HepG2 (cell line): ENCODE measurements around the gene PARD3. TPM values are rescaled to one million over a fixed set of nuclear protein-coding genes. Genes with fewer than 3 reads are reported as not detected.

ENCODE experiments used
- ETV5 ChIP-seq: IDR thresholded peaks from 2 replicates; pipeline ENCODE4 v1.6.1; 2018; ENCODE audit warnings: missing biosample characterization, missing genetic modification reagents, inconsistent platforms, borderline replicate concordance
- NCOA1 ChIP-seq: sonication (generic); formaldehyde crosslinking; IDR thresholded peaks from 2 replicates; pipeline ENCODE4 v1.9.0; 2021; ENCODE audit warnings: missing genetic modification reagents
- SIN3B ChIP-seq: fragments of 150-350 bp; IDR thresholded peaks from 2 replicates; pipeline ENCODE4 v1.6.1; 2014; ENCODE audit warnings: low read length
- polyA plus RNA-seq, 8 experiments: library from polyadenylated mRNA; depleted of rRNA in 3 of 8; stranded (reverse) in 7 of 8; unstranded in 1 of 8; fragments of >200 nt; fragmentation: Illumina TruSeq in 4 of 8; extraction: Trizol in 4 of 8; gene quantifications; 2 replicates each; pipeline versions ENCODE4 v1.2.1 to v1.2.3, GENCODE V29; 2011 to 2016; ENCODE audit warnings: low read depth in 4 of 8, missing spikeins in 1 of 8, mixed read lengths in 1 of 8; ENCODE audit not compliant: insufficient read depth in 1 of 8
- total RNA-seq, 5 experiments: library from RNA; depleted of rRNA; stranded (reverse); fragments of >200 nt; fragmentation: Illumina TruSeq; extraction: Trizol; gene quantifications; 2 replicates each; pipeline ENCODE4 v1.2.3, GENCODE V29; 2016; ENCODE audit warnings: low read depth in 1 of 5
- TF ChIP-seq, protein P1 (sequence below): sonication (generic); formaldehyde crosslinking; IDR thresholded peaks from 2 replicates; pipeline ENCODE4 v1.4.0; 2020; ENCODE audit warnings: missing genetic modification reagents
- TF ChIP-seq, protein P2 (sequence below): sonication (generic); formaldehyde crosslinking; IDR thresholded peaks from 2 replicates; pipeline ENCODE4 v1.4.0; 2020; ENCODE audit warnings: mild to moderate bottlenecking, missing genetic modification reagents, borderline replicate concordance
- TF ChIP-seq, protein P3 (sequence below): sonication (generic); formaldehyde crosslinking; IDR thresholded peaks from 2 replicates; pipeline ENCODE4 v1.5.1; 2020; ENCODE audit warnings: missing genetic modification reagents, mild to moderate bottlenecking, borderline replicate concordance
- TF ChIP-seq, protein P4 (sequence below): sonication (generic); formaldehyde crosslinking; IDR thresholded peaks from 2 replicates; pipeline ENCODE4 v1.4.0; 2020; ENCODE audit warnings: missing genetic modification reagents
- TF ChIP-seq, protein P5 (sequence below), 2 experiments: sonication (generic) in 1 of 2; formaldehyde crosslinking in 1 of 2; IDR thresholded peaks; 2 replicates each; pipeline versions ENCODE4 v1.4.0 to v1.6.1; 2016 to 2020; ENCODE audit warnings: borderline replicate concordance in 1 of 2, low read depth in 1 of 2, mild to moderate bottlenecking in 1 of 2, missing genetic modification reagents in 1 of 2

PARD3 gene
- total and polyA plus RNA-seq, 2 of the 13 experiments (the other 11 are each of a cell fraction or from before 2014, with no cell fraction given), result 40.9 to 60.0 TPM

DNA sequence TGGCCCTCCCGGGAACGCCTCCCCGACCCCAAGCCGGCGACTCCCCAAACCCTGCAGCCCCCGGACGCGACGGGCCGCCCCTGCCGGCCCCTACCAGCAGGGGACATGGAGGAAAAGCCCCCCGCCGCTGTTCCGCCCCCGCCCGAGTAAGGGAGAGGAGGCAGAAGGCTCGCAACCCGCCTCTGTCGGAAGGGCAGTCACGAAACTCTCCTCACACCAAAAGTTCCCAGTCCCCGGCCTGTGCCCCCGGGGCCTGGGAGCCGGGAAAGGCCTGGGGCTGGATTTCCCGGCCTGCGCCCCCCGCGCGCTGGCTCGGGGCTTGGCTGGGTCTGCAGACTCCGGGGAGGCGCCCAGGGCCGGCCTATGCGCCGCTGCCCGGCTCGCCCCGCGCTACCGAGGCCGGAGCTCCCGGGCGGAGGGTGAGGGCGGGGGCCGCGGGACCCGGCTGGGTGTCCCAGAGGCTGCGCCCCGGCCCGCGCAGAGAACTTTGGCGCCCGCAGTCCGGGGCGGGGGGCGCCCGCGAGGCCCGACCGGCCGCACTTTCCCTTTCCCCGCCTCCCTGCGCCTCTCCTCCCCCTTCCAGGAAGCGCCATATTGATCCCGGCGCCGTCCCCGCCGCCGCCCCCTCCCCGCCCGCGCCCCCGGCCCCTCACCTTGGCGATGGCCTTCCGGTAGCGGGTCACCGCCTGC is 728 bp downstream of the PARD3 start (continued):
- TF ChIP-seq, protein P1, sequence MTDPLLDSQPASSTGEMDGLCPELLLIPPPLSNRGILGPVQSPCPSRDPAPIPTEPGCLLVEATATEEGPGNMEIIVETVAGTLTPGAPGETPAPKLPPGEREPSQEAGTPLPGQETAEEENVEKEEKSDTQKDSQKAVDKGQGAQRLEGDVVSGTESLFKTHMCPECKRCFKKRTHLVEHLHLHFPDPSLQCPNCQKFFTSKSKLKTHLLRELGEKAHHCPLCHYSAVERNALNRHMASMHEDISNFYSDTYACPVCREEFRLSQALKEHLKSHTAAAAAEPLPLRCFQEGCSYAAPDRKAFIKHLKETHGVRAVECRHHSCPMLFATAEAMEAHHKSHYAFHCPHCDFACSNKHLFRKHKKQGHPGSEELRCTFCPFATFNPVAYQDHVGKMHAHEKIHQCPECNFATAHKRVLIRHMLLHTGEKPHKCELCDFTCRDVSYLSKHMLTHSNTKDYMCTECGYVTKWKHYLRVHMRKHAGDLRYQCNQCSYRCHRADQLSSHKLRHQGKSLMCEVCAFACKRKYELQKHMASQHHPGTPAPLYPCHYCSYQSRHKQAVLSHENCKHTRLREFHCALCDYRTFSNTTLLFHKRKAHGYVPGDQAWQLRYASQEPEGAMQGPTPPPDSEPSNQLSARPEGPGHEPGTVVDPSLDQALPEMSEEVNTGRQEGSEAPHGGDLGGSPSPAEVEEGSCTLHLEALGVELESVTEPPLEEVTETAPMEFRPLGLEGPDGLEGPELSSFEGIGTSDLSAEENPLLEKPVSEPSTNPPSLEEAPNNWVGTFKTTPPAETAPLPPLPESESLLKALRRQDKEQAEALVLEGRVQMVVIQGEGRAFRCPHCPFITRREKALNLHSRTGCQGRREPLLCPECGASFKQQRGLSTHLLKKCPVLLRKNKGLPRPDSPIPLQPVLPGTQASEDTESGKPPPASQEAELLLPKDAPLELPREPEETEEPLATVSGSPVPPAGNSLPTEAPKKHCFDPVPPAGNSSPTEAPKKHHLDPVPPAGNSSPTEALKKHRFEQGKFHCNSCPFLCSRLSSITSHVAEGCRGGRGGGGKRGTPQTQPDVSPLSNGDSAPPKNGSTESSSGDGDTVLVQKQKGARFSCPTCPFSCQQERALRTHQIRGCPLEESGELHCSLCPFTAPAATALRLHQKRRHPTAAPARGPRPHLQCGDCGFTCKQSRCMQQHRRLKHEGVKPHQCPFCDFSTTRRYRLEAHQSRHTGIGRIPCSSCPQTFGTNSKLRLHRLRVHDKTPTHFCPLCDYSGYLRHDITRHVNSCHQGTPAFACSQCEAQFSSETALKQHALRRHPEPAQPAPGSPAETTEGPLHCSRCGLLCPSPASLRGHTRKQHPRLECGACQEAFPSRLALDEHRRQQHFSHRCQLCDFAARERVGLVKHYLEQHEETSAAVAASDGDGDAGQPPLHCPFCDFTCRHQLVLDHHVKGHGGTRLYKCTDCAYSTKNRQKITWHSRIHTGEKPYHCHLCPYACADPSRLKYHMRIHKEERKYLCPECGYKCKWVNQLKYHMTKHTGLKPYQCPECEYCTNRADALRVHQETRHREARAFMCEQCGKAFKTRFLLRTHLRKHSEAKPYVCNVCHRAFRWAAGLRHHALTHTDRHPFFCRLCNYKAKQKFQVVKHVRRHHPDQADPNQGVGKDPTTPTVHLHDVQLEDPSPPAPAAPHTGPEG, result 0 out of 2 replicates have a peak, but pooled peaks have one; percentile 39
- TF ChIP-seq, protein P2, sequence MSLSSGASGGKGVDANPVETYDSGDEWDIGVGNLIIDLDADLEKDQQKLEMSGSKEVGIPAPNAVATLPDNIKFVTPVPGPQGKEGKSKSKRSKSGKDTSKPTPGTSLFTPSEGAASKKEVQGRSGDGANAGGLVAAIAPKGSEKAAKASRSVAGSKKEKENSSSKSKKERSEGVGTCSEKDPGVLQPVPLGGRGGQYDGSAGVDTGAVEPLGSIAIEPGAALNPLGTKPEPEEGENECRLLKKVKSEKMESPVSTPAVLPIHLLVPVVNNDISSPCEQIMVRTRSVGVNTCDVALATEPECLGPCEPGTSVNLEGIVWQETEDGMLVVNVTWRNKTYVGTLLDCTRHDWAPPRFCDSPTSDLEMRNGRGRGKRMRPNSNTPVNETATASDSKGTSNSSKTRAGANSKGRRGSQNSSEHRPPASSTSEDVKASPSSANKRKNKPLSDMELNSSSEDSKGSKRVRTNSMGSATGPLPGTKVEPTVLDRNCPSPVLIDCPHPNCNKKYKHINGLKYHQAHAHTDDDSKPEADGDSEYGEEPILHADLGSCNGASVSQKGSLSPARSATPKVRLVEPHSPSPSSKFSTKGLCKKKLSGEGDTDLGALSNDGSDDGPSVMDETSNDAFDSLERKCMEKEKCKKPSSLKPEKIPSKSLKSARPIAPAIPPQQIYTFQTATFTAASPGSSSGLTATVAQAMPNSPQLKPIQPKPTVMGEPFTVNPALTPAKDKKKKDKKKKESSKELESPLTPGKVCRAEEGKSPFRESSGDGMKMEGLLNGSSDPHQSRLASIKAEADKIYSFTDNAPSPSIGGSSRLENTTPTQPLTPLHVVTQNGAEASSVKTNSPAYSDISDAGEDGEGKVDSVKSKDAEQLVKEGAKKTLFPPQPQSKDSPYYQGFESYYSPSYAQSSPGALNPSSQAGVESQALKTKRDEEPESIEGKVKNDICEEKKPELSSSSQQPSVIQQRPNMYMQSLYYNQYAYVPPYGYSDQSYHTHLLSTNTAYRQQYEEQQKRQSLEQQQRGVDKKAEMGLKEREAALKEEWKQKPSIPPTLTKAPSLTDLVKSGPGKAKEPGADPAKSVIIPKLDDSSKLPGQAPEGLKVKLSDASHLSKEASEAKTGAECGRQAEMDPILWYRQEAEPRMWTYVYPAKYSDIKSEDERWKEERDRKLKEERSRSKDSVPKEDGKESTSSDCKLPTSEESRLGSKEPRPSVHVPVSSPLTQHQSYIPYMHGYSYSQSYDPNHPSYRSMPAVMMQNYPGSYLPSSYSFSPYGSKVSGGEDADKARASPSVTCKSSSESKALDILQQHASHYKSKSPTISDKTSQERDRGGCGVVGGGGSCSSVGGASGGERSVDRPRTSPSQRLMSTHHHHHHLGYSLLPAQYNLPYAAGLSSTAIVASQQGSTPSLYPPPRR (CRISPR knock-in tag), result 0 out of 2 replicates have a peak, but pooled peaks have one; percentile 19
- TF ChIP-seq, protein P3, sequence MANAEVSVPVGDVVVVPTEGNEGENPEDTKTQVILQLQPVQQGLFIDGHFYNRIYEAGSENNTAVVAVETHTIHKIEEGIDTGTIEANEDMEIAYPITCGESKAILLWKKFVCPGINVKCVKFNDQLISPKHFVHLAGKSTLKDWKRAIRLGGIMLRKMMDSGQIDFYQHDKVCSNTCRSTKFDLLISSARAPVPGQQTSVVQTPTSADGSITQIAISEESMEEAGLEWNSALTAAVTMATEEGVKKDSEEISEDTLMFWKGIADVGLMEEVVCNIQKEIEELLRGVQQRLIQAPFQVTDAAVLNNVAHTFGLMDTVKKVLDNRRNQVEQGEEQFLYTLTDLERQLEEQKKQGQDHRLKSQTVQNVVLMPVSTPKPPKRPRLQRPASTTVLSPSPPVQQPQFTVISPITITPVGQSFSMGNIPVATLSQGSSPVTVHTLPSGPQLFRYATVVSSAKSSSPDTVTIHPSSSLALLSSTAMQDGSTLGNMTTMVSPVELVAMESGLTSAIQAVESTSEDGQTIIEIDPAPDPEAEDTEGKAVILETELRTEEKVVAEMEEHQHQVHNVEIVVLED (CRISPR knock-in tag), result no peak
- TF ChIP-seq SIN3B (no peak), ETV5 (peak; percentile 47; the same call in 1 of the 2 replicates), NCOA1 (CRISPR knock-in tag) (no peak)
- TF ChIP-seq, protein P4, sequence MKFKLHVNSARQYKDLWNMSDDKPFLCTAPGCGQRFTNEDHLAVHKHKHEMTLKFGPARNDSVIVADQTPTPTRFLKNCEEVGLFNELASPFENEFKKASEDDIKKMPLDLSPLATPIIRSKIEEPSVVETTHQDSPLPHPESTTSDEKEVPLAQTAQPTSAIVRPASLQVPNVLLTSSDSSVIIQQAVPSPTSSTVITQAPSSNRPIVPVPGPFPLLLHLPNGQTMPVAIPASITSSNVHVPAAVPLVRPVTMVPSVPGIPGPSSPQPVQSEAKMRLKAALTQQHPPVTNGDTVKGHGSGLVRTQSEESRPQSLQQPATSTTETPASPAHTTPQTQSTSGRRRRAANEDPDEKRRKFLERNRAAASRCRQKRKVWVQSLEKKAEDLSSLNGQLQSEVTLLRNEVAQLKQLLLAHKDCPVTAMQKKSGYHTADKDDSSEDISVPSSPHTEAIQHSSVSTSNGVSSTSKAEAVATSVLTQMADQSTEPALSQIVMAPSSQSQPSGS (CRISPR knock-in tag), result no peak
- TF ChIP-seq, protein P5, sequence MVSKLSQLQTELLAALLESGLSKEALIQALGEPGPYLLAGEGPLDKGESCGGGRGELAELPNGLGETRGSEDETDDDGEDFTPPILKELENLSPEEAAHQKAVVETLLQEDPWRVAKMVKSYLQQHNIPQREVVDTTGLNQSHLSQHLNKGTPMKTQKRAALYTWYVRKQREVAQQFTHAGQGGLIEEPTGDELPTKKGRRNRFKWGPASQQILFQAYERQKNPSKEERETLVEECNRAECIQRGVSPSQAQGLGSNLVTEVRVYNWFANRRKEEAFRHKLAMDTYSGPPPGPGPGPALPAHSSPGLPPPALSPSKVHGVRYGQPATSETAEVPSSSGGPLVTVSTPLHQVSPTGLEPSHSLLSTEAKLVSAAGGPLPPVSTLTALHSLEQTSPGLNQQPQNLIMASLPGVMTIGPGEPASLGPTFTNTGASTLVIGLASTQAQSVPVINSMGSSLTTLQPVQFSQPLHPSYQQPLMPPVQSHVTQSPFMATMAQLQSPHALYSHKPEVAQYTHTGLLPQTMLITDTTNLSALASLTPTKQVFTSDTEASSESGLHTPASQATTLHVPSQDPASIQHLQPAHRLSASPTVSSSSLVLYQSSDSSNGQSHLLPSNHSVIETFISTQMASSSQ (IDR thresholded peaks at IDR 0.05; ENCODE audit: low read depth), result no peak
- TF ChIP-seq, protein P5 (CRISPR knock-in tag; IDR thresholded peaks at IDR 0.05; ENCODE audit: borderline replicate concordance), result no peak
